HG02588 (cell line): ENCODE measurements around the gene H3-3A.

ENCODE experiments used
- ATAC-seq: cut with Tn5 transposase; IDR thresholded peaks from one replicate; pipeline ENCODE4 v1.9.1; 2021; ENCODE audit warnings: mild to moderate bottlenecking, moderate library complexity; ENCODE audit not compliant: unreplicated experiment

H3-3A gene

GRCh38 chr1:226062558-226063223 is at the start of gene H3-3A:
Gene H3-3A (plus strand): TSS chr1:226062716. CDS start chr1:226064352, 1,636 bp downstream.
- peak; percentile 71 for ATAC-seq

GRCh38 chr1:226017070-226017469 is 45.4 kb upstream of the H3-3A start:
- no peak for ATAC-seq

GRCh38 chr1:226019572-226019971 is 42.9 kb upstream of the H3-3A start:
- ATAC-seq = no peak

GRCh38 chr1:226021401-226021800 is 41.1 kb upstream of the H3-3A start:
- no peak for ATAC-seq

- no peak for ATAC-seq
Measured at GRCh38 chr1:226021801-226022200, 40.7 kb upstream of the H3-3A start.

GRCh38 chr1:226023735-226024134 is 38.8 kb upstream of the H3-3A start:
- no peak for ATAC-seq

GRCh38 chr1:226026833-226027232 is 35.7 kb upstream of the H3-3A start:
- no peak for ATAC-seq

- no peak for ATAC-seq
Measured at GRCh38 chr1:226027538-226028217, 34.8 kb upstream of the H3-3A start.

GRCh38 chr1:226029093-226029496 is 33.4 kb upstream of the H3-3A start:
- peak; percentile 86 for ATAC-seq

- no peak for ATAC-seq
Measured at GRCh38 chr1:226029568-226030225, 32.8 kb upstream of the H3-3A start.

GRCh38 chr1:226033582-226033981 is 28.9 kb upstream of the H3-3A start:
- ATAC-seq = no peak

GRCh38 chr1:226033991-226034390 is 28.5 kb upstream of the H3-3A start:
- no peak for ATAC-seq

GRCh38 chr1:226034482-226034881 is 28.0 kb upstream of the H3-3A start:
- no peak for ATAC-seq

- ATAC-seq = no peak
Measured at GRCh38 chr1:226035915-226036314, 26.6 kb upstream of the H3-3A start.

GRCh38 chr1:226038661-226039060 is 23.9 kb upstream of the H3-3A start:
- no peak for ATAC-seq

GRCh38 chr1:226041419-226041818 is 21.1 kb upstream of the H3-3A start:
- no peak for ATAC-seq

- no peak for ATAC-seq
Measured at GRCh38 chr1:226044514-226045101, 17.9 kb upstream of the H3-3A start.

- no peak for ATAC-seq
Measured at GRCh38 chr1:226046240-226046639, 16.3 kb upstream of the H3-3A start.

GRCh38 chr1:226047495-226047894 is 15.0 kb upstream of the H3-3A start:
- ATAC-seq = no peak

- ATAC-seq = no peak
Measured at GRCh38 chr1:226048886-226049285, 13.6 kb upstream of the H3-3A start.

GRCh38 chr1:226050133-226050532 is 12.4 kb upstream of the H3-3A start:
- no peak for ATAC-seq

GRCh38 chr1:226051365-226051764 is 11.2 kb upstream of the H3-3A start:
- no peak for ATAC-seq
